ENCODE data around the gene ENOPH1.

The ENOPH1 gene
- long read RNA-seq, transcript ENOPH1-203 (6 exons, 1,874 nt) = minor isoform, 91 of 544 reads
- long read RNA-seq, transcript ENOPH1-201 (6 exons, 2,025 nt) = major isoform, 406 of 544 reads
- long read RNA-seq, transcript ENOPH1-202 (5 exons, 1,689 nt) = minor isoform, 9 of 544 reads
- long read RNA-seq, partial matches to known transcripts = 6 of 544 reads
- long read RNA-seq, other reads (novel, unspliced or antisense) = 32 of 544 reads

DNA sequence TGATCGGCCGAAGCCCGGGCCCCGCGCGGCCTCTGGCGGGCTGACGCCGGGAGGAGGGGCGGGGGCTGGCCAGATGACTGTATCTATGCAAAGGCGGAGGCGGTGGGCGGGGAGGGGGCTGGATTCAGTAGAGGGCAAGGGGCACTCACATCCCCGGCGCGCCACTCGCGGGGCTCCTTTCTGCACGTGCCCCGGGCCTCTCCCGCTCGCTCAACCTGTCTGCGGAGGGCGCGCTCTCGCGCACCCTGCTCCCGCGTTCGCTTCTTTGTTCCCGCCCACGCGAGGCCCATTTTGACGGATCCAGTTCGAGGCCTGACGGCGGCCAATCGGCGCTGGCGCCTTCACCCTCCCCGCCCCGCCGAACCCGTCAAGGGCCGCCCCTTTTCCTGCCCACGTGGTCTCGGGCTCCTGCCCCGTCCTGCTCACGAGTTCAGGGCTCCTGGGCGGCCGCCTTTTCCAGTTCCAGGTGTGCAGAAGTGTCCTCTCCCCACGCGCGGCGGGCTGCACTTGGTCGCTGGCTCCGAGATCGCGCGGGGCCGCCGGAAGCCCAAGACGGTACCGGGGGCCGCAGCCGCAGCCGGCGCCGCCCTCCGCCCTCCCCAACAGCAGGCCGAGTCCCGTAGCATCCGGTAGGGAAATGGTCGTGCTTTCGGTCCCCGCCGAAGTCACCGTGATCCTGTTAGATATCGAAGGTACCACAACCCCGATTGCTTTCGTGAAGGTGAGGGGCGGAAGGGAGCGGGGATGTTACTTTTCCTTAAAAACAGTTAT, at the start of gene ENOPH1, which contains the start of gene HNRNPDL:
Gene ENOPH1, plus strand, starts transcription at position 398 of the 771 bp plus-strand sequence. Its CDS starts 240 bp downstream, at position 638.
Gene HNRNPDL, minus strand, starts transcription at position 270 of the 771 bp plus-strand sequence. CDS start 772 bp downstream, outside the sequence.
- Histone ChIP-seq H3K4me3 (replicated peaks; ENCODE audit: insufficient read depth, low read length) (peak within 1 kb of the TSS; percentile 93), H3K27me3 (ENCODE audit: insufficient read depth, poor library complexity, severe bottlenecking) (no peaks in the 10 kb centered on the region), H3K27ac (replicated peaks) (peak within 1 kb of the TSS; percentile 99)
- DNase-seq (ENCODE audit: low read depth in 1 of 2, low spot score in 1 of 2) = peak; percentile 88 to 97
- TF ChIP-seq CTCF (IDR thresholded peaks at IDR 0.05; ENCODE audit: insufficient read depth, low read length) = no peak
- TF ChIP-seq REST (IDR thresholded peaks at IDR 0.05; ENCODE audit: insufficient replicate concordance, low read depth) = peak; percentile 4

- H3K27me3 ChIP-seq (ENCODE audit: insufficient read depth, poor library complexity, severe bottlenecking) = no peaks in the 10 kb centered on the region
- H3K27ac ChIP-seq (replicated peaks) = no peak overlapping the region
- no peak overlapping the region for H3K4me3 ChIP-seq (replicated peaks; ENCODE audit: insufficient read depth, low read length)
- no peak for TF ChIP-seq SPI1 (IDR thresholded peaks at IDR 0.05; ENCODE audit: borderline replicate concordance, low read depth)
- no peak for TF ChIP-seq CTCF (IDR thresholded peaks at IDR 0.05; ENCODE audit: insufficient read depth, low read length)
- no peak for TF ChIP-seq GABPA (IDR thresholded peaks at IDR 0.05; ENCODE audit: low read depth)
- no peak for TF ChIP-seq REST (IDR thresholded peaks at IDR 0.05; ENCODE audit: insufficient replicate concordance, low read depth)
- no peak for TF ChIP-seq POLR2AphosphoS5 (IDR thresholded peaks at IDR 0.05; ENCODE audit: low read depth)
- DNase-seq (ENCODE audit: low read depth in 1 of 2, low spot score in 1 of 2) = no peak
Measured at GRCh38 chr4:82380831-82381230, 49.6 kb upstream of the ENOPH1 start.

DNA sequence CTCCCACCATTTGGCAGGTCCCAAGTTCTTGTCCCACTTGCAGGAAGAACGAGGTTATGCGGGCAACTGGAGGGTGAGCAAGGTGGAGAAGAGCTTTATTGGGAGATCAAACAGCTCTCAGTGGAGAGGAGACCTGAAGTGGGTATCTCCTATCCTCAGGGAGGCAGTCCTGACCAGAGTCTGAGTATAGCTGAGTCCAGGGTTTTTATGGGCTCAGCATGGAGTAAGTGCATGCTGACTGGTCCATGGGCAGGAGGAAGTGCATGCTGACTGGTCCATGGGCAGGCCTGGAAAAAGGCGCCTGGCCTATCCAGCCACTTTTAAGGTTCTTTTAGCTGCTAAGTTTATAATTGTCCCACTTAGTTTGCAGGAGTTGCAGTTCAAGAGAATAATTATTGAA, 49.2 kb upstream of the ENOPH1 start:
- H3K4me3 ChIP-seq (replicated peaks; ENCODE audit: insufficient read depth, low read length) = no peak overlapping the region
- no peak for TF ChIP-seq SPI1 (IDR thresholded peaks at IDR 0.05; ENCODE audit: borderline replicate concordance, low read depth)
- TF ChIP-seq CTCF (IDR thresholded peaks at IDR 0.05; ENCODE audit: insufficient read depth, low read length) = no peak
- no peak for TF ChIP-seq GABPA (IDR thresholded peaks at IDR 0.05; ENCODE audit: low read depth)
- no peak for TF ChIP-seq REST (IDR thresholded peaks at IDR 0.05; ENCODE audit: insufficient replicate concordance, low read depth)
- no peak for TF ChIP-seq POLR2AphosphoS5 (IDR thresholded peaks at IDR 0.05; ENCODE audit: low read depth)
- no peaks in the 10 kb centered on the region for H3K27me3 ChIP-seq (ENCODE audit: insufficient read depth, poor library complexity, severe bottlenecking)
- no peak for DNase-seq (ENCODE audit: low read depth in 1 of 2, low spot score in 1 of 2)
- H3K27ac ChIP-seq (replicated peaks) = no peak overlapping the region

All from HL-60 (cell line).